COR-L47 (cell line): ENCODE measurements around the gene PRMT7.

ENCODE experiments used
- DNase-seq: peaks from one replicate; lab custom pipeline; 2025; lab: John Stamatoyannopoulos, UW

The PRMT7 gene

DNA sequence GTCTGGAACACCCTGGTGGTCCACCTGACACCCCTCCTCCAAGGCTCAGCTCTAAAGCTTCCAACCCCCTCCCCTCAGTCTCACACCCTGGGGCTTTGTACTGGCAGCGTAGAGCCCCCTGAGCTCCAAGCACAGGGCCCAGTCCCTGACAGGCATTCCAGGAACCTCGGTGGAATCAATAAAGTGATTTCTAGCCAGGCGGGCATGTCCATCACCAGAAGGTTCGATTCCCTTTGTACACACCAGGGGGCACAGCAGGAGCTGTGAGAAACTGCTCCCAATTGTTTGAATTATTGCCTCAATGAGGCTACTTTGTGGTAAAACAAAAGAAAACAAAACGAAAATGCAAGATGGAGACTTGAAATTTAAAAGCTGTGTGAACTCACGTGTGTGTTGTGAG, 85.7 kb downstream of the PRMT7 start:
- peak; percentile 56 for DNase-seq

DNA sequence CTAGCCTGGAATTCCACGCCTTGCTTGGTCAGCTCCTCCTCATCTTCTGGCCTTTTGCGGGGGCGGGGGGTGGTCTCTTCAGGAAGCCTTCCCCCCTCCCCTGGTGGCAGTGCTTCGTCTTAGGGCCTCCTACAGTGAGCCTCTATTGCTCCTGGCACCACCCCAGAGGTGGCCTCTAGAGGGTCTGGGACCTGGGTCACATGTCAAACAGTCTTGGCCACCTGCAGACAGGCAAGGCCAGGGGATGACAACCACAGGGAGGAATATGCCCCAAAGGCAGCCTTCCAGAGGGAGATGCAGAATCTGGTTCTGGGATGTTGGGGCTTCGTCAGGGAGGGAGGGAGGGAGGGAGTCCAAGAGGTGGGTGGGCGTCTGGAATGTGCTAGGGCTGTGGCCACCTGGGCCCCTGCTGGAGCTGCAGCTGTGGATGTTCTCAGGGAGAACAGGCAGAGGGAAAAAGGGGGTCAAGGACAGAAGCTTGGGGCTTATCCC, 86.9 kb downstream of the PRMT7 start:
- no peak for DNase-seq

- no peak for DNase-seq
Measured at GRCh38 chr16:68399456-68399855, 88.6 kb downstream of the PRMT7 start.

- no peak for DNase-seq
Measured at GRCh38 chr16:68400083-68400923, 89.5 kb downstream of the PRMT7 start.

DNA sequence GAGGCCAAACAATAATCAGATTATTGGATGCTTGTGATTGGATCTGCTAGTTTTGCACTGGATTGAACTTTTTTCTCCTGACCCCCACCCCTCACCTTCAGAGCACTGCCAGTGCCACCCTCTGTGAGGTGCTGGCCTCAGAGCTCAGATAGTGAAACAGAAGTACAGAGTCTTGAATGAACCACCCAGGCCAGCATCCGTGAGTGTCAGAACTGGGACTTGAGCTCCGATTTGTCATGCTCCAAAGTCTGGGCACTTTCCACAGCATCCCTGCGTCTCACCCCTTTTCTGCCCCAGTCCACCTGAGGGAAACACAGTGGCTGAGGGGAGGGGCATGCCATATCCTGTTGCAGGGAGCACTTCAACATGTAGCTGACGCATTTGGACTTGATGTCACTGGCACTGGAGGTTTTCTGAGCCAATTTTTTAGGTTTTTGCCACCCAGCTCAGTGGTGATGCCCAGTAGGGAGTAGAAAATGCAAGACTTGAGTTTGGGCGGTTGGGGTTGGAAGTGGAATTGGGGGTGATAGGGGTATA, 90.2 kb downstream of the PRMT7 start:
- DNase-seq = no peak

DNA sequence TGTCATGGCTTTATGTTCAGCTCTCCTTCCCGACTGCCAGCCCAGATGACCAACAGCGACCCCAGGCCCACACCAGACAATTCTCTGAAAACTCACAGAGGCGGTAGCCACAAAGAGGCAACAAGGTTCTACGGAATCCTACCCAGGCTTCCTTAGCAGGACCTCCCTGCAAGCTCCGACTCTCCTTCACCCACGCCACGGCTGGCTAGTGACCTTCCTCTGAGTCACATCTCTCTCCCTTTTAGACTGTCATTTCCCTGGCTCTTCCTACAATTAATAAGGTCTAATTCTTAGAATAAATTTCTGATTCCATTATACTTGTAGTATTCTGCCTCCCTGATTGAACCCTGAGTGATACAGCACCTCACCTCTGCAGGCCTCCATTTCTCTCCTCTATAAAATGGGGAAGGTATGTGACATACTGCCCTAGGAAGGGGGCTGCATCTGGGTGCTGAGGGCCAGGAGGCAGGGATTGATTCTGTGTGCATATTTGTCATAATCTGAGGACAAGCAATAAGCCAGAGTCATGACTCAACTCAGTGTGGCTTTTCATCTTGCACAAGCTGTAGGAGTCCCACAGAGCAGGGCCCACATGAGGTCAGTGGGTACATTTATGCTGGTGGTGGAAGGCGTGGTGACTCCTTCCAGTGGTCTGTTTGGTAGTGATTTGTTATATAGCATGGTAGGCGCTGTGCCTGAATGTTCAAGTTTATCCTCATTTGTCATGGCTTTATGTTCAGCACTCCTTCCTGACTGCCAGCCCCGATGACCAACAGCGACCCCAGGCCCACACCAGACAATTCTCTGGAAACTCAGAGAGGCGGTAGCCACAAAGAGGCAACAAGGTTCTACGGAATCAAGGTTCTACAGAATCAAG, 91.3 kb downstream of the PRMT7 start:
- no peak for DNase-seq

- no peak for DNase-seq
Measured at GRCh38 chr16:68402748-68403040, 91.9 kb downstream of the PRMT7 start.

- no peak for DNase-seq
Measured at GRCh38 chr16:68403177-68403576, 92.4 kb downstream of the PRMT7 start.

- no peak for DNase-seq
Measured at GRCh38 chr16:68403704-68404103, 92.9 kb downstream of the PRMT7 start.

- no peak for DNase-seq
Measured at GRCh38 chr16:68404736-68405345, 94.0 kb downstream of the PRMT7 start.

DNA sequence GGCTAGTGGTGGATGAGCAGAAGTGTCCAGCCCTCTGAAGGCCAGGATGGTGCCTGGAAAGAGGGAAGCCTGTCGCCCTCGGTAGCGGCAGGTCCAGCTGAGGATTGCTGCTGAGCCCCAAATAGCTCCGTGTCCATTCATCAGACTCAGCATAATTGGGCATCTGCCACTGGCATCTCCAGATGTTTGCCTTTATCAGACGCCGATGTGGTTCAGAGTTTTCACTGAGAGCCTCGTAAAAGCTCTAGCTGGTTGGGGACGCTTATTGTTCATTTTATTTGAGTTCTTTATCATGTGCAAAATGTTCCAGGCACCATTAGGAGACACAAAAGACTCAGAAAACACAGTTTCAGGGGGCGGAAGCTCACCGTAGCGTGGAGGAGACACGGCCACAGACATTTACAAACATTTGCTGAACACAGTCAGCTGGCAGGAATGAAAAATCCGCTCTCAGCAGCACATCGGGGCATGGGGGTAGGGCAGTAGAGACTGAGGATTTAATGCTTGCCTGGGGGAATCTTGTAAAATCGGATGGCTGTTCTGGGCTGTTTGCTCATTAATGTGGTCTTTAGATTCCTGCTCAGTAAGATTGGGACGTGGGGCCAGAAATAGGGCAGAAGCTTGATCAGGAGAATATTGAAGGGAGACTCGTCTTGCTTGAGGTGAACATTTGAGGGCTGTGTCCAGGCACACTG, 95.8 kb downstream of the PRMT7 start:
- DNase-seq = peak; percentile 65
